Gastroesophageal sphincter (tissue), 3 donors: Measurements from ENCODE around the gene KIF16B.

Source experiments
- CTCF ChIP-seq, 4 experiments: fragments of 200-600 bp in 2 of 4; fragments of 450-650 bp in 2 of 4; sonication (generic) in 1 of 4; IDR thresholded peaks; one replicate each; pipeline ENCODE4 v1.5.1; 2017 to 2019; ENCODE audit warnings: antibody characterized with exemption in 4 of 4, mild to moderate bottlenecking in 2 of 4, moderate library complexity in 2 of 4
- POLR2A ChIP-seq, 2 donors: fragments of 450-650 bp; IDR thresholded peaks; one replicate each; pipeline ENCODE4 v1.6.1; 2017; ENCODE audit warnings: antibody characterized with exemption in 2 of 2, mild to moderate bottlenecking in 2 of 2, moderate library complexity in 1 of 2
- POLR2AphosphoS5 ChIP-seq: sonication (generic); formaldehyde crosslinking; IDR thresholded peaks from one replicate; pipeline ENCODE4 v1.6.1; 2017; ENCODE audit warnings: antibody characterized with exemption

- no peak for TF ChIP-seq POLR2A (IDR thresholded peaks at IDR 0.05)
- TF ChIP-seq POLR2AphosphoS5, result no peak
- TF ChIP-seq CTCF (IDR thresholded peaks at IDR 0.05), result no peak
Observed at GRCh38 chr20:16520154-16520553, 53.1 kb downstream of the KIF16B start.
